Measurements from ENCODE around the gene POU6F2.

DNA sequence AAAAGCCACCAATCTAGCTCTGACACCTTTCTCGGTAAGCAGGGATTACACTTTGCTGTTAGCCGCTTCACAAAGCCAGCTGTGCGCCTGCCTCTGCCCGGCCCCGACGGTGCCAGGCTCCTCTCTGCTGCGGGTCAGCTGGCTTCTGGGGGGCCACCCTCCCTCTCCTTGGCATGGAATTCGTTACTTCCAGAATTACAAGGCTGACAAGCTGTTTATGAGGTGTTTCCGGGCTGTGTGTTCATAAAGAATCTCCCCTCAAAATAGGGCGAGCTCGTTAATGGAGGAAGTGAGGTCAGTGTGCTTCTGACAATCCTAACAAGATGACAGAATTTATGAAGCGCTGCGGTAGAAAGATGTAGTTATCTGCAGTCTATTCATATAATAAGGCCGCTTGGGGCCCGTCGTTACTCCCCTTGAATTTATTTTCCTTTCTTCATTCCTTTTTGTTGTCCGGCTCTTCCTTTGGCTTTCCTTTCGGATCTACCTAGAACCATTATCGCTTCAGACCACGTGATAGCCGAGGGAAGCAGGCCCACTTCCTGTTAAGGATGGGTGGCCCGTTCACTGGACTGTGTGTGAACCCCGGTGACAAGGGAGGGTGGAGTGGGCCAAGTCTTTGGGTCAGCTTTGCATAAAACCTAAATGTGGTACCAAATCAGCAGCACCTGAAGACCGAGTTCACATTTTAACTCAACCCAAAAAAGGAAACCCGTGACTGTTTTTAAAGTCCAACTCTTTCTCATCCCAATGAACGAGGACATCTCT is 315.5 kb downstream of the POU6F2 start:
- TF ChIP-seq, protein P1, sequence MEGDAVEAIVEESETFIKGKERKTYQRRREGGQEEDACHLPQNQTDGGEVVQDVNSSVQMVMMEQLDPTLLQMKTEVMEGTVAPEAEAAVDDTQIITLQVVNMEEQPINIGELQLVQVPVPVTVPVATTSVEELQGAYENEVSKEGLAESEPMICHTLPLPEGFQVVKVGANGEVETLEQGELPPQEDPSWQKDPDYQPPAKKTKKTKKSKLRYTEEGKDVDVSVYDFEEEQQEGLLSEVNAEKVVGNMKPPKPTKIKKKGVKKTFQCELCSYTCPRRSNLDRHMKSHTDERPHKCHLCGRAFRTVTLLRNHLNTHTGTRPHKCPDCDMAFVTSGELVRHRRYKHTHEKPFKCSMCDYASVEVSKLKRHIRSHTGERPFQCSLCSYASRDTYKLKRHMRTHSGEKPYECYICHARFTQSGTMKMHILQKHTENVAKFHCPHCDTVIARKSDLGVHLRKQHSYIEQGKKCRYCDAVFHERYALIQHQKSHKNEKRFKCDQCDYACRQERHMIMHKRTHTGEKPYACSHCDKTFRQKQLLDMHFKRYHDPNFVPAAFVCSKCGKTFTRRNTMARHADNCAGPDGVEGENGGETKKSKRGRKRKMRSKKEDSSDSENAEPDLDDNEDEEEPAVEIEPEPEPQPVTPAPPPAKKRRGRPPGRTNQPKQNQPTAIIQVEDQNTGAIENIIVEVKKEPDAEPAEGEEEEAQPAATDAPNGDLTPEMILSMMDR (IDR thresholded peaks at IDR 0.05), result no peak
- TF ChIP-seq, protein P2, sequence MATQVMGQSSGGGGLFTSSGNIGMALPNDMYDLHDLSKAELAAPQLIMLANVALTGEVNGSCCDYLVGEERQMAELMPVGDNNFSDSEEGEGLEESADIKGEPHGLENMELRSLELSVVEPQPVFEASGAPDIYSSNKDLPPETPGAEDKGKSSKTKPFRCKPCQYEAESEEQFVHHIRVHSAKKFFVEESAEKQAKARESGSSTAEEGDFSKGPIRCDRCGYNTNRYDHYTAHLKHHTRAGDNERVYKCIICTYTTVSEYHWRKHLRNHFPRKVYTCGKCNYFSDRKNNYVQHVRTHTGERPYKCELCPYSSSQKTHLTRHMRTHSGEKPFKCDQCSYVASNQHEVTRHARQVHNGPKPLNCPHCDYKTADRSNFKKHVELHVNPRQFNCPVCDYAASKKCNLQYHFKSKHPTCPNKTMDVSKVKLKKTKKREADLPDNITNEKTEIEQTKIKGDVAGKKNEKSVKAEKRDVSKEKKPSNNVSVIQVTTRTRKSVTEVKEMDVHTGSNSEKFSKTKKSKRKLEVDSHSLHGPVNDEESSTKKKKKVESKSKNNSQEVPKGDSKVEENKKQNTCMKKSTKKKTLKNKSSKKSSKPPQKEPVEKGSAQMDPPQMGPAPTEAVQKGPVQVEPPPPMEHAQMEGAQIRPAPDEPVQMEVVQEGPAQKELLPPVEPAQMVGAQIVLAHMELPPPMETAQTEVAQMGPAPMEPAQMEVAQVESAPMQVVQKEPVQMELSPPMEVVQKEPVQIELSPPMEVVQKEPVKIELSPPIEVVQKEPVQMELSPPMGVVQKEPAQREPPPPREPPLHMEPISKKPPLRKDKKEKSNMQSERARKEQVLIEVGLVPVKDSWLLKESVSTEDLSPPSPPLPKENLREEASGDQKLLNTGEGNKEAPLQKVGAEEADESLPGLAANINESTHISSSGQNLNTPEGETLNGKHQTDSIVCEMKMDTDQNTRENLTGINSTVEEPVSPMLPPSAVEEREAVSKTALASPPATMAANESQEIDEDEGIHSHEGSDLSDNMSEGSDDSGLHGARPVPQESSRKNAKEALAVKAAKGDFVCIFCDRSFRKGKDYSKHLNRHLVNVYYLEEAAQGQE (IDR thresholded peaks at IDR 0.05; ENCODE audit: insufficient read depth in 1 of 2, low read depth in 2 of 2, low read length in 1 of 2), result no peak
- TF ChIP-seq POLR2AphosphoS5 (IDR thresholded peaks at IDR 0.05; ENCODE audit: low read depth, low read length) (no peak), TCF7L2 (IDR thresholded peaks at IDR 0.05; ENCODE audit: low read depth, low read length) (no peak), SIN3A (IDR thresholded peaks at IDR 0.05; ENCODE audit: borderline replicate concordance, insufficient read depth, low read depth, low read length) (no peak)
